Psoas muscle (tissue), 8 donors: ENCODE measurements around the gene GPATCH4. TPM values are rescaled to one million over a fixed set of nuclear protein-coding genes. Genes with fewer than 3 reads are reported as not detected.
"Not testable (repeated sequence)": the region's sequence is repeated elsewhere in the genome, so short reads cannot be mapped to it uniquely, and the experiment has no call there.

Experiments used
- ATAC-seq, 4 donors: fragments of 200-7000 bp; cut with Tn5 transposase; one replicate each; pipeline ENCODE4 v1.9.1; 2020; ENCODE audit warnings: moderate library complexity in 3 of 4, mild to moderate bottlenecking in 2 of 4
- DNase-seq, 2 donors: peaks; one replicate each; pipeline ENCODE4 v3.0.0-alpha.2; 2020
- H3K27ac ChIP-seq: fragments of 200-600 bp; one replicate; pipeline ENCODE4 v1.8.0; 2022
- H3K27me3 ChIP-seq, 3 donors: fragments of 200-600 bp in 1 of 3; one replicate each; pipeline versions ENCODE4 v1.6.1 to v1.8.0; 2013 to 2022; ENCODE audit warnings: low read length in 2 of 3, mild to moderate bottlenecking in 2 of 3, moderate library complexity in 1 of 3; ENCODE audit not compliant: insufficient read depth in 3 of 3
- H3K36me3 ChIP-seq, 2 donors: fragments of 200-600 bp in 1 of 2; one replicate each; pipeline versions ENCODE4 v1.6.1 to v1.8.0; 2013 to 2022; ENCODE audit warnings: low read depth in 1 of 2, mild to moderate bottlenecking in 1 of 2, moderate library complexity in 1 of 2; ENCODE audit not compliant: insufficient read depth in 1 of 2
- H3K4me1 ChIP-seq: fragments of 200-600 bp; one replicate; pipeline ENCODE4 v1.8.0; 2022
- H3K4me3 ChIP-seq: fragments of 200-600 bp; one replicate; pipeline ENCODE4 v1.8.0; 2022; ENCODE audit warnings: mild to moderate bottlenecking
- H3K9me3 ChIP-seq: fragments of 200-600 bp; one replicate; pipeline ENCODE4 v1.8.0; 2022
- WGBS, 3 donors: extraction: QIAGEN DNeasy Blood & Tissue Kit; methylation state at CpG; one replicate each; pipeline versions ENCODE4 v1.1.6 to v1.1.7; 2013; 5-methylcytosine and 5-hydroxymethylcytosine counted together
- intact Hi-C, 2 donors: fragments of 100-400 bp; cut with DNase I; formaldehyde crosslinking; loops; one replicate each; pipeline versions ENCODE4 v1.11.0 to v1.14.2; 2022
- polyA plus RNA-seq, 3 donors: library from polyadenylated mRNA; stranded (reverse); fragments of 200-250 nt; gene quantifications; one replicate each; pipeline ENCODE4 v1.2.3, GENCODE V29; 2013
- total RNA-seq, 4 donors: library from RNA; stranded (reverse); fragmentation: NEBNext Ultra II Directional in 2 of 4; extraction: Animal tissue kit (Norgen Biotek cat#: 25700) in 2 of 4; gene quantifications; one replicate each; pipeline versions ENCODE4 v1.2.1 to v1.2.4, GENCODE V29; 2021 to 2023
- TF ChIP-seq, protein P1 (sequence below): fragments of 200-600 bp; IDR thresholded peaks from one replicate; pipeline ENCODE4 v1.8.0; 2022; ENCODE audit warnings: antibody characterized with exemption
- donor health status: healthy with polysubstance abuse.
- donor health status: DM: no; HTN: no; CAD: no; lungs with moderate emphysema.
- donor health status: Bipolar disorder and iron deficiency.
- donor health status: healthy.
- donor health status: DM: yes; HTN: yes; CAD: no.
- donor health status: DM: no; HTN: no; CAD: no.
- donor health status: DM: no; HTN: no; CAD: no.
- donor health status: DM: yes; HTN: yes; CAD: no.

The GPATCH4 gene
- total and polyA plus RNA-seq, 7 donors: 30.6 to 110 (median 73.4) TPM

DNA sequence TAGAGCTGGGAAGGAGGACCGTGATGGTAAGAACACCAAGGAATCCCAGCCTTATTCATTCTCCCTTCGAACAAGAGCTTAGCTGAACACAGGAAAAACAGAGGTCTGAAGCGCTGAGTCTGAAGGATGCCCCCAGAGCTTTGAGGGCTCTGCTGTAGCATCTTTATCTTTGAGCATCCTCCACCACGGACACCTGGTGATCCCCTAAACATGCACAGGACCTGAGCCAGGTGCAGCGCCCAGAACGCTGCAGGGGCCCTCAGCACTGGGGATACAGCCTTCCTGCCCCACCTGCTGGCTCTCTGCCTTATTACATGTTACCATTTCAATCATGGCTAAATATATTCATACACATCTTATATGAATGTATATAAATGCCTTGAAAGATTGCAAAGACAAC lies 7.7 kb upstream of the GPATCH4 start:
- Histone ChIP-seq H3K4me1 (no peaks in the 10 kb centered on the region), H3K9me3 (no peaks in the 10 kb centered on the region), H3K36me3 (no peaks in the 10 kb centered on the region), H3K27ac (no peak overlapping the region), H3K4me3 (no peak overlapping the region), H3K27me3 (no peaks in the 10 kb centered on the region)
- 32 to 44% (median 43%) methylated on average over 6 of the region's 6 CpGs for WGBS, 3 donors
- no peak for DNase-seq
- intact Hi-C loops: loop anchor here in 1 of 2 donors (2.0 to 5.0 kb wide), 2 partner anchors 152 to 222 kb away; no protein-coding TSS in a partner anchor
- TF ChIP-seq, protein P1, sequence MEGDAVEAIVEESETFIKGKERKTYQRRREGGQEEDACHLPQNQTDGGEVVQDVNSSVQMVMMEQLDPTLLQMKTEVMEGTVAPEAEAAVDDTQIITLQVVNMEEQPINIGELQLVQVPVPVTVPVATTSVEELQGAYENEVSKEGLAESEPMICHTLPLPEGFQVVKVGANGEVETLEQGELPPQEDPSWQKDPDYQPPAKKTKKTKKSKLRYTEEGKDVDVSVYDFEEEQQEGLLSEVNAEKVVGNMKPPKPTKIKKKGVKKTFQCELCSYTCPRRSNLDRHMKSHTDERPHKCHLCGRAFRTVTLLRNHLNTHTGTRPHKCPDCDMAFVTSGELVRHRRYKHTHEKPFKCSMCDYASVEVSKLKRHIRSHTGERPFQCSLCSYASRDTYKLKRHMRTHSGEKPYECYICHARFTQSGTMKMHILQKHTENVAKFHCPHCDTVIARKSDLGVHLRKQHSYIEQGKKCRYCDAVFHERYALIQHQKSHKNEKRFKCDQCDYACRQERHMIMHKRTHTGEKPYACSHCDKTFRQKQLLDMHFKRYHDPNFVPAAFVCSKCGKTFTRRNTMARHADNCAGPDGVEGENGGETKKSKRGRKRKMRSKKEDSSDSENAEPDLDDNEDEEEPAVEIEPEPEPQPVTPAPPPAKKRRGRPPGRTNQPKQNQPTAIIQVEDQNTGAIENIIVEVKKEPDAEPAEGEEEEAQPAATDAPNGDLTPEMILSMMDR: peak; percentile 18
- no peak for ATAC-seq

DNA sequence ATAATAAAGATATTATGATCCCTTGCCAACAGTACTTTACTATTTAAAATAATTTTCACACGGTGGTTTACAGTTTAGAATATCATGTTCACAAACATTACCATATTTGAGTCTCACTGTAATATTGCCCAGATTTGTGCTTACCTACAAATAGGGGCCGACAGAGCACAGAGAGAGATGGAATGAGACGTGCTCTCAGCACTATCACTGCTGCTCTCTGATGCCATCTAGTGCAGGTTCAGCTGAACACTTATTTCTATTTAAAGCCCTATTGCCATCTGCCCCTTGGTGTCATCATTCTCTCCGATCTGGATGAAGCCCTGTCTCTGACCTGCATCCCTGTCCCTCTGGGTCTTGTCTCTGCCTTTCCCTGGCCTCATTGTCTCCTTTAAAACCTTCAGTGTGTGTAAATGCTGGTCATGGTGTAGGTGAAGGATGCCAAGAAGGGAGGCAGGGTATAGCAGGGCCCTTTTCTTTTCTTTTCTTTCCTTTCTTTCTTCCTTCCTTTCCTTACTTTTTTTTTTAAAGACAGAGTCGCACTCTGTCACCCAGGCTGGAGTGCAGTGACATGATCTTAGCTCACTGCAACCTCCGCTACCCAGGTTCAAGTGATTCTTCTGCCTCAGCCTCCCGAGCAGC lies 6.9 kb upstream of the GPATCH4 start:
- no peak overlapping the region for H3K27ac ChIP-seq
- H3K9me3 ChIP-seq: no peaks in the 10 kb centered on the region
- TF ChIP-seq, protein P1: peak; percentile 81
- intact Hi-C loops: loop anchor here in 1 of 2 donors (2.0 to 5.0 kb wide), 2 partner anchors 151 to 221 kb away; no protein-coding TSS in a partner anchor
- no peaks in the 10 kb centered on the region for H3K27me3 ChIP-seq
- no peaks in the 10 kb centered on the region for H3K4me1 ChIP-seq
- H3K4me3 ChIP-seq: no peak overlapping the region
- H3K36me3 ChIP-seq: no peaks in the 10 kb centered on the region
- no peak for DNase-seq
- peak; percentile 98 to 100 (median 99) for ATAC-seq
- 27 to 32% (median 30%) methylated on average over 7 of the region's 7 CpGs for WGBS, 3 donors

- not testable (repeated sequence) for H3K27ac ChIP-seq, H3K4me3 ChIP-seq, H3K9me3 ChIP-seq, ATAC-seq, H3K4me1 ChIP-seq, H3K36me3 ChIP-seq, H3K27me3 ChIP-seq, DNase-seq
- intact Hi-C loops: loop anchor here in 1 of 2 donors (5.0 kb wide), 1 partner anchor 220 kb away; no protein-coding TSS in a partner anchor
- 79 to 89% (median 82%) methylated on average over 4 of the region's 4 CpGs for WGBS, 3 donors
These were observed 6.1 kb upstream of the GPATCH4 start for GRCh38 chr1:156607344-156607743.

DNA sequence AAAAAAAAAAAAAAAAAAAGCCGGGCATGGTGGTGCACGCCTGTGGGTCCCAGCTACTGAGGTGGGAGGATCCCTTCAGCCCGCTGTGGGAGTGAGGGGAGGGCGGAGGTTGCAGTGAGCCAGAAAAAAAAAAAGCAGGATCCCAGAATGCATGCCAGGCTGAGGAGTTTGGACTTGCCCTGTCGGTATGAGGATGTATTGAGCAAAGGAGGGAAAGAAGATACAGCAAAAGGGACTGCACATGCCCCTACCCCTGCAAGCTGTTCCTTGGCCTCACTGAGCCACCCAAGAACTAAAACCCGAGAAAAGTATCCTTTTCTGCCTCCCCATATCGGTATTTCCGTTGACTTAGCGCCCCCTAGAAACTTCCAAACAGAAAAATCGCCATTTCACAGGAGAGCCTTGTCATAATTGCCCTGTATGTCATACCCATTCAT lies 1.3 kb upstream of the GPATCH4 start:
- Histone ChIP-seq H3K9me3 (no peaks in the 10 kb centered on the region), H3K4me1 (peaks cover 19% of the 10 kb centered on the region), H3K27me3 (no peaks in the 10 kb centered on the region), H3K36me3 (peaks cover 0 to 16% of the 10 kb centered on the region in 2 donors), H3K27ac (no peak overlapping the region), H3K4me3 (no peak overlapping the region)
- DNase-seq (no peak), ATAC-seq (no peak)
- TF ChIP-seq, protein P1: no peak
- WGBS, 3 donors: 40 to 41% (median 41%) methylated on average over 9 to 10 of the region's 10 CpGs
- intact Hi-C loops: loop anchor here in 1 of 2 donors (5.0 kb wide), 1 partner anchor 150 kb away; no protein-coding TSS in a partner anchor

GRCh38 chr1:156601892-156602291 lies 613 bp upstream of the GPATCH4 start:
- ATAC-seq (peak in 3 of 4 donors; percentile 3 to 16 (median 12)), DNase-seq (no peak)
- peak overlapping the region; percentile 95 for H3K4me3 ChIP-seq
- WGBS, 3 donors: 57 to 73% (median 59%) methylated on average over 12 of the region's 12 CpGs
- H3K4me1 ChIP-seq: peaks cover 19% of the 10 kb centered on the region
- TF ChIP-seq, protein P1: no peak
- peak overlapping the region; percentile 92 for H3K27ac ChIP-seq
- H3K9me3 ChIP-seq: no peaks in the 10 kb centered on the region
- H3K36me3 ChIP-seq: peaks cover 2 to 23% of the 10 kb centered on the region in 2 donors
- intact Hi-C loops: loop anchor here in 1 of 2 donors (5.0 kb wide), 1 partner anchor 150 kb away; no protein-coding TSS in a partner anchor
- no peaks in the 10 kb centered on the region for H3K27me3 ChIP-seq
